RPMI8226 (cell line): Measurements from ENCODE around the gene PIK3R3.
"Not testable (repeated sequence)": the region's sequence is repeated elsewhere in the genome, so short reads cannot be mapped to it uniquely, and the experiment has no call there.

ENCODE experiments used
- DNase-seq: peaks from one replicate; pipeline ENCODE4 v3.0.0-alpha.2; 2015

Gene PIK3R3

GRCh38 chr1:46099215-46099614 lies 33.2 kb downstream of the PIK3R3 start:
- DNase-seq, result no peak

GRCh38 chr1:46098027-46098712 lies 34.3 kb downstream of the PIK3R3 start:
- no peak for DNase-seq

- DNase-seq, result no peak
Observed at GRCh38 chr1:46097149-46097472, 35.3 kb downstream of the PIK3R3 start.

- no peak for DNase-seq
Observed at GRCh38 chr1:46096269-46097148, 35.9 kb downstream of the PIK3R3 start.

GRCh38 chr1:46095110-46095509 lies 37.3 kb downstream of the PIK3R3 start:
- DNase-seq, result not testable (repeated sequence)

- no peak for DNase-seq
Observed at GRCh38 chr1:46094471-46095005, 37.9 kb downstream of the PIK3R3 start.

- DNase-seq, result not testable (repeated sequence)
Observed at GRCh38 chr1:46093832-46094231, 38.6 kb downstream of the PIK3R3 start.

GRCh38 chr1:46087891-46088290 lies 44.5 kb downstream of the PIK3R3 start:
- no peak for DNase-seq

GRCh38 chr1:46086576-46086975 lies 45.9 kb downstream of the PIK3R3 start:
- no peak for DNase-seq

GRCh38 chr1:46084553-46085451 lies 47.6 kb downstream of the PIK3R3 start:
- DNase-seq, result no peak

GRCh38 chr1:46083579-46083978 lies 48.9 kb downstream of the PIK3R3 start:
- DNase-seq, result no peak

GRCh38 chr1:46081619-46082018 lies 50.8 kb downstream of the PIK3R3 start:
- no peak for DNase-seq

- no peak for DNase-seq
Observed at GRCh38 chr1:46081206-46081605, 51.2 kb downstream of the PIK3R3 start.

GRCh38 chr1:46080257-46080656 lies 52.2 kb downstream of the PIK3R3 start:
- DNase-seq, result no peak

GRCh38 chr1:46077644-46078043 lies 54.8 kb downstream of the PIK3R3 start:
- no peak for DNase-seq

GRCh38 chr1:46076343-46076742 lies 56.1 kb downstream of the PIK3R3 start:
- DNase-seq, result no peak

GRCh38 chr1:46072975-46073374 lies 59.5 kb downstream of the PIK3R3 start:
- DNase-seq, result no peak

- DNase-seq, result peak; percentile 8
Observed at GRCh38 chr1:46070164-46070814, 62.1 kb downstream of the PIK3R3 start.

GRCh38 chr1:46068525-46068924 lies 63.9 kb downstream of the PIK3R3 start:
- DNase-seq, result no peak

GRCh38 chr1:46067652-46068051 lies 64.8 kb downstream of the PIK3R3 start:
- no peak for DNase-seq

GRCh38 chr1:46065405-46065804 lies 67.0 kb downstream of the PIK3R3 start:
- peak; percentile 68 for DNase-seq

- DNase-seq, result no peak
Observed at GRCh38 chr1:46064708-46065107, 67.7 kb downstream of the PIK3R3 start.
